Effector memory CD8-positive, alpha-beta T cell (primary cell): ENCODE measurements around the gene PPME1.
"Not testable (repeated sequence)": the region's sequence is repeated elsewhere in the genome, so short reads cannot be mapped to it uniquely, and the experiment has no call there.

Source experiments
- ATAC-seq: fragments of 150-1000 bp; cut with Tn5 transposase; replicated peaks from 2 replicates; pipeline ENCODE4 v1.10.0; 2021; ENCODE audit warnings: mild to moderate bottlenecking, moderate library complexity
- DNase-seq, 3 experiments: peaks; one replicate each; pipeline ENCODE4 v3.0.0; 2021
- H3K27ac Mint-ChIP-seq, 2 donors: one replicate each; pipeline ENCODE4 v1.8.0; 2022; ENCODE audit warnings: mild to moderate bottlenecking in 2 of 2, mixed read lengths in 2 of 2, moderate library complexity in 2 of 2
- H3K27me3 Mint-ChIP-seq, 2 donors: one replicate each; pipeline ENCODE4 v1.8.0; 2022; ENCODE audit warnings: mixed read lengths in 2 of 2
- H3K36me3 Mint-ChIP-seq: one replicate; pipeline ENCODE4 v1.8.0; 2022; ENCODE audit warnings: mild to moderate bottlenecking, moderate library complexity, mixed read lengths; ENCODE audit not compliant: insufficient read depth
- H3K4me1 Mint-ChIP-seq, 2 donors: one replicate each; pipeline ENCODE4 v1.8.0; 2022; ENCODE audit warnings: low read depth in 2 of 2, mixed read lengths in 2 of 2
- H3K4me3 Mint-ChIP-seq, 2 donors: one replicate each; pipeline ENCODE4 v1.8.0; 2022; ENCODE audit warnings: mild to moderate bottlenecking in 2 of 2, mixed read lengths in 2 of 2, moderate library complexity in 2 of 2
- H3K9me3 Mint-ChIP-seq, 2 donors: one replicate each; pipeline ENCODE4 v1.8.0; 2022; ENCODE audit warnings: mixed read lengths in 2 of 2
- total RNA-seq, 9 experiments: gene quantifications; one replicate each; lab custom pipeline; 2026; lab: John Stamatoyannopoulos, UW

PPME1 gene, protein sequence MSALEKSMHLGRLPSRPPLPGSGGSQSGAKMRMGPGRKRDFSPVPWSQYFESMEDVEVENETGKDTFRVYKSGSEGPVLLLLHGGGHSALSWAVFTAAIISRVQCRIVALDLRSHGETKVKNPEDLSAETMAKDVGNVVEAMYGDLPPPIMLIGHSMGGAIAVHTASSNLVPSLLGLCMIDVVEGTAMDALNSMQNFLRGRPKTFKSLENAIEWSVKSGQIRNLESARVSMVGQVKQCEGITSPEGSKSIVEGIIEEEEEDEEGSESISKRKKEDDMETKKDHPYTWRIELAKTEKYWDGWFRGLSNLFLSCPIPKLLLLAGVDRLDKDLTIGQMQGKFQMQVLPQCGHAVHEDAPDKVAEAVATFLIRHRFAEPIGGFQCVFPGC
- 14.8 to 48.4 (median 26.8) reads per million in 9 experiments for total RNA-seq

DNA sequence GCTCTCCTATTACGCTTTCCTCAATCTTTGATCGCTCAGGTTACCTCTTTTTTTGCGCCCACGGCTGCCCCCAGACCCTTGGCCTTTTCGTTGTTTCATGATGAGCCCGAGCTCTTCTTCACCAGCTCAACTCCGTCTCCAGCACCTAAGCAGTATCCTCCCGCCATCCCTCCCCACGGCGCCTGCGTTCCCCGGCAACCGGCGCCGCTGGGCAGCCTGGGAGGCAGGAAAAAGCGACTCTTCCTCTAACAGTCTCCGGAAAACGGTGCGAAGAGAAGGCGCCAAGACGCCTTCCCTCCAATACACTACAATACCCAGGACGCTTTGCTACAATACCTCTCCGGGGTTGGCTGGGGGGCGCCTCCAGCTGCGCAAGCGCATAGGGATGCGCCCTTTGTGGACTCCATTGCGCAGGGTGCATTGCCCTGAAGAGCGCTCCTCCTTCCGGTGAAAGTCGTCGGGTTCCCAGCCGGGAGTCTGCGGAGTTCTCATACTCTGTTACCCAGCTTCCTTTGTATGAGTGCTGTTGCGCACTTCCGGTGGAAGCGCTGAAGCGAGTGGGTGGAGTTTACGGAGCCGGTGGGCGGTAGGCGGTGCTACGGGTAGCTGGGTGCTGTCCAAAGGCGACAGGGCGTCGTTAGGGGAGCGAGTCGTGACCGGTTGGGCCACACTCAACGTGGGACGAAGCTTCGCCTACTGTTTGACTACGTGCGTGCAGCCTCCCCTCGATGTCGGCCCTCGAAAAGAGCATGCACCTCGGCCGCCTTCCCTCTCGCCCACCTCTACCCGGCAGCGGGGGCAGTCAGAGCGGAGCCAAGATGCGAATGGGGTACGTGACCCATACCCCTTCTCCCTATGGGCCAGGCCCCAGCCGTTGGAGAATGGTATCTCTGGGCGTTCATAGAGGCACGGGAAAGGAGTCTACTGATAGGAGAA is at the start of gene PPME1, which contains the start of gene C2CD3:
Gene PPME1 (plus strand): TSS at position 596 of the 936 bp plus-strand sequence. CDS start 133 bp downstream, at position 729.
Gene C2CD3 (minus strand): TSS at position 309 of the 936 bp plus-strand sequence. CDS start 210 bp downstream, at position 99.
- peak; percentile 95 for ATAC-seq

GRCh38 chr11:74121804-74122203 is 49.3 kb upstream of the PPME1 start:
- H3K4me3 Mint-ChIP-seq, result no peak overlapping the region
- no peaks in the 10 kb centered on the region for H3K9me3 Mint-ChIP-seq
- no peaks in the 10 kb centered on the region for H3K27me3 Mint-ChIP-seq
- H3K4me1 Mint-ChIP-seq, result no peaks in the 10 kb centered on the region
- DNase-seq, result no peak
- peaks cover 13% of the 10 kb centered on the region for H3K36me3 Mint-ChIP-seq
- ATAC-seq, result no peak
- H3K27ac Mint-ChIP-seq, result no peak overlapping the region

More for the DNA sequence above, at the start of gene PPME1, which contains the start of gene C2CD3:
- Mint-ChIP-seq H3K36me3 (peaks cover 15% of the 10 kb centered on the region), H3K4me1 (peaks cover 2 to 9% of the 10 kb centered on the region in 2 donors), H3K9me3 (no peaks in the 10 kb centered on the region), H3K27me3 (no peaks in the 10 kb centered on the region), H3K4me3 (no peak within 1 kb of the TSS), H3K27ac (no peak within 1 kb of the TSS)
- DNase-seq, result peak; percentile 94 to 96 (median 96)

DNA sequence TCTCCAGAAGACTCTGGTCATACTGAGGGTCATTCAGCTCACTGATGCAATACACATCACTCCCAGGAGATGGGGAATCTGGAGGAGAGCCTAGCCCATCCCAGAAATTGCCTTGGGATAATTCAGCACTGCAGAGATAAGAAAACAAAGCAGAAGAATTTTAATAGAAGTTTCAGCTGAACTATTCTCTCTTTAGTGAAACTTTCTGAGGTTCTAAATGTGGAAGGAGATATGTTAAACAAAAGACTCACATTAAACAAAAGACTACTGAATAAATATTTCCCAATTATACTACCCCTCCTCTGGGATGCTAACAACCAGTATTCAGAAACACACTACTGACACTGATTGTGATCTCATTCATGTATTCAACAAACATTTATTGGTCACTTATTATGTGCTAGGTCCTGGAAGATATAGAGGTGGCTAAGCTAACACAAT is 48.1 kb upstream of the PPME1 start:
- DNase-seq (no peak), ATAC-seq (no peak)
- H3K36me3 Mint-ChIP-seq, result peaks cover 6% of the 10 kb centered on the region
- no peaks in the 10 kb centered on the region for H3K9me3 Mint-ChIP-seq
- H3K27ac Mint-ChIP-seq, result peak overlapping the region in 1 of 2 donors; percentile 62
- H3K4me1 Mint-ChIP-seq, result no peaks in the 10 kb centered on the region
- no peaks in the 10 kb centered on the region for H3K27me3 Mint-ChIP-seq
- H3K4me3 Mint-ChIP-seq, result no peak overlapping the region

DNA sequence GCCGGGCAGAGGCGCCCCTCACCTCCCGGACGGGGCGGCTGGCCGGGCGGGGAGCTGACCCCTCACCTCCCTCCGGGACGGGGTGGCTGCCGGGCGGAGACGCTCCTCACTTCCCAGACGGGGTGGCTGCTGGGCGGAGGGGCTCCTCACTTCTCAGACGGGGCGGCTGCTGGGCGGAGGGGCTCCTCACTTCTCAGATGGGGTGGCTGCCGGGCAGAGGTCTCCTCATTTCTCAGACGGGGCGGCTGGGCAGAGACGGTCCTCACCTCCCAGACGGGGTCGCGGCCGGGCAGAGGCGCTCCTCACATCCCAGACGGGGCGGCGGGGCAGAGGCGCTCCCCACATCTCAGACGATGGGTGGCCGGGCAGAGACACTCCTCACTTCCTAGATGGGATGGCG is 42.0 kb upstream of the PPME1 start:
- not testable (repeated sequence) for ATAC-seq, H3K27me3 Mint-ChIP-seq, H3K4me3 Mint-ChIP-seq, H3K9me3 Mint-ChIP-seq, H3K27ac Mint-ChIP-seq, DNase-seq, H3K4me1 Mint-ChIP-seq
- peaks cover 19% of the 10 kb centered on the region for H3K36me3 Mint-ChIP-seq

DNA sequence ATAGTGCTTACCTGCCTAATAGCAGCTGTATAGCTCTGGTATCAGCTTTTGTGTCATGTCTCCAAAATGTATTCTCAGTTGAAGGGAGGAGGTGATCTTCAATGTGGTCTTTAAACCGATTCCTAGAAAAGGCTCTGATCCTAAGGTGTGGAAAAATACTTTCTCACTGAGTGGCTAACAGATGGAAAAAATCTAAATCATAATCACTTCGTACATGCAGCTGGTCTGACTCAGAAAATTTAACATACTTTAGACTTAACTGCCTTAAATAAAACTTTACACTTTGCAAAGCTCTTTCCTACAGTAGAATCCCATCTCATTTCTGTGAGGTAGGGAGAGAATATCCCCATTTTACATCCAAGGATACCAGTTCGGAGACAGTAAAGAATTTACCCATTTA is 38.3 kb upstream of the PPME1 start:
- Mint-ChIP-seq H3K36me3 (peaks cover 24% of the 10 kb centered on the region), H3K9me3 (no peaks in the 10 kb centered on the region), H3K27ac (no peak overlapping the region), H3K27me3 (no peaks in the 10 kb centered on the region), H3K4me3 (no peak overlapping the region), H3K4me1 (no peaks in the 10 kb centered on the region)
- ATAC-seq (no peak), DNase-seq (no peak)

DNA sequence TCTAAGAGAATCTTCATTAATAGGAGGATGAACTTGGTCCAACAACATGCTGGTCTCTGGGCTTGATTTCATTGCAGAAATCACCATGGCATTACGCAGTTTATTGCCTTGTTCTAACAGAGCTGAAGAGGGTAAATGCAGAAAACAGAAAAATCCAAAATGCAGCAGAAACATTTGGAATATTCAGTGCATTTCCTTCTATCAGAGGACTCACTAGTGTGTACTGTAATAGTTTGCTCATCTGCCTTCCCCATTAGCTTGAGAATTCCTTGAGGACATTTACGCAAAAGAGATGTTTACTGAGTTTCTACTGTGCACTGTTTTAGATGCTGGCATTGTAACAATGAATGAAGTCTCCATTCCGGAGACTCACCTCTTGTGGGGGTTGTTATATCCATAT is 37.7 kb upstream of the PPME1 start:
- H3K27ac Mint-ChIP-seq, result no peak overlapping the region
- DNase-seq, result no peak
- H3K4me3 Mint-ChIP-seq, result no peak overlapping the region
- ATAC-seq, result no peak
- peaks cover 30% of the 10 kb centered on the region for H3K36me3 Mint-ChIP-seq
- H3K27me3 Mint-ChIP-seq, result no peaks in the 10 kb centered on the region
- H3K9me3 Mint-ChIP-seq, result no peaks in the 10 kb centered on the region
- no peaks in the 10 kb centered on the region for H3K4me1 Mint-ChIP-seq

- Mint-ChIP-seq H3K36me3 (peaks cover 35% of the 10 kb centered on the region), H3K4me1 (no peaks in the 10 kb centered on the region), H3K9me3 (no peaks in the 10 kb centered on the region), H3K27me3 (no peaks in the 10 kb centered on the region), H3K27ac (no peak overlapping the region), H3K4me3 (no peak overlapping the region)
- DNase-seq (no peak), ATAC-seq (no peak)
Observed at GRCh38 chr11:74134661-74135060, 36.4 kb upstream of the PPME1 start.

- Mint-ChIP-seq H3K27me3 (no peaks in the 10 kb centered on the region), H3K4me1 (peaks cover 0 to 3% of the 10 kb centered on the region in 2 donors), H3K27ac (no peak overlapping the region), H3K9me3 (no peaks in the 10 kb centered on the region), H3K36me3 (peaks cover 33% of the 10 kb centered on the region), H3K4me3 (no peak overlapping the region)
- ATAC-seq, result no peak
- no peak for DNase-seq
Observed at GRCh38 chr11:74135127-74135840, 35.8 kb upstream of the PPME1 start.

- Mint-ChIP-seq H3K27me3 (no peaks in the 10 kb centered on the region), H3K27ac (no peak overlapping the region), H3K4me1 (peaks cover 0 to 9% of the 10 kb centered on the region in 2 donors), H3K4me3 (no peak overlapping the region), H3K9me3 (no peaks in the 10 kb centered on the region), H3K36me3 (peaks cover 24% of the 10 kb centered on the region)
- DNase-seq (no peak), ATAC-seq (no peak)
Observed at GRCh38 chr11:74138021-74138420, 33.1 kb upstream of the PPME1 start.

GRCh38 chr11:74138572-74138971 is 32.5 kb upstream of the PPME1 start:
- H3K27me3 Mint-ChIP-seq, result no peaks in the 10 kb centered on the region
- H3K27ac Mint-ChIP-seq, result no peak overlapping the region
- peaks cover 19% of the 10 kb centered on the region for H3K36me3 Mint-ChIP-seq
- DNase-seq, result no peak
- H3K9me3 Mint-ChIP-seq, result no peaks in the 10 kb centered on the region
- H3K4me1 Mint-ChIP-seq, result peaks cover 0 to 9% of the 10 kb centered on the region in 2 donors
- no peak overlapping the region for H3K4me3 Mint-ChIP-seq
- no peak for ATAC-seq

DNA sequence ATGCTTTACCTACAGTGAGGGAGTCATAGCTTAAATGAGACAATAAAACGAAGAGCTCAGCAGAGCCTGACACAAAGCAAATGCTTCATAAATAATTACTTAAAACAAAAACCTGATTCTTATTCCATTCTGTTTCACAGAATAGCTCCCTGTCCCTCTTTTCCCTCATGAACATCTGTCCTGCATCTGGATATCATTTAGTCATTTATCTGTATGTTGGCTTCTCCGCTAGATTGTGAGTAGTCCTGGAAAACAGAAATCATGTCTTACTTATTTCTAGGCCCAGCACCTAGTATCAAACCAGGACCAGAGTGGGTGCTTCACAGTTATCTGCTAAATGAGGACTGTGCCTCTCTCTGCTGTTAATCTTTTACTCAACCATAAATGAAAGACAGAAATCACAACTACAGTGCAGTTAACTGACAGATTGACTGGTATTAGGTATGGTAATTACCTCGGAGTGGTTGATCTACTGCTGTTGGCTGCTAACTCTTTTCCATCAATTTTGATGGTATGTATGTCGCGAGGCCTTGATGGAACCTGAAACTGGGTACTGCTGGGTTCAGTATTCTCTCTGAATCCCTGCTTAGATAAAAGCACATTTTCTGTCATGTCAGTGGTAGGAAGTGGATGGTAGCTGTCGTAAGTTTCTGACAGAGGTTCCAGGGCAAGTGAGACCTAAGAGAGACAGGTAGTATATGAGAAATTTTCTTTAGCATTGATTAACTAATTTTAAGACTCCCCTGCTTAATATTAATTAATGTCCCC is 31.8 kb upstream of the PPME1 start:
- H3K27me3 Mint-ChIP-seq, result no peaks in the 10 kb centered on the region
- peaks cover 19% of the 10 kb centered on the region for H3K36me3 Mint-ChIP-seq
- H3K9me3 Mint-ChIP-seq, result no peaks in the 10 kb centered on the region
- H3K4me3 Mint-ChIP-seq, result no peak overlapping the region
- ATAC-seq (no peak), DNase-seq (no peak)
- no peak overlapping the region for H3K27ac Mint-ChIP-seq
- H3K4me1 Mint-ChIP-seq, result peaks cover 0 to 9% of the 10 kb centered on the region in 2 donors

DNA sequence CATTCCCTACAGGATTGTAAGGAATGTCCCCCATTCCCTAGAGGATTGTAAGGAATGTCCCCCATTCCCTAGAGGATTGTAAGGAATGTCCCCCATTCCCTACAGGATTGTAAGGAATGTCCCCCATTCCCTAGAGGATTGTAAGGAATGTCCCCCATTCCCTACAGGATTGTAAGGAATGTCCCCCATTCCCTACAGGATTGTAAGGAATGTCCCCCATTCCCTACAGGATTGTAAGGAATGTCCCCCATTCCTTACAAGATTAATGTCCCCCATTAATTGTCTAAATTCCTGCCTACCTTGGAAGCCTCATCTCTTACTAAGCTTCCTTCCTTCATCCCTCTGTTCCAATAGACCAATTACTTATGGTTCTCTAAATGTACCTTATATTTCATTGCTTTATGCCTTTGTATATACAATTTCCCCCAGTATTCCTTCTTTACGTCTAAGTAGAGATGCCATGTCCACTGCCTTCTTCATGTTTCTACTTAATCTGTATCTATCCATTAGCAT is 31.1 kb upstream of the PPME1 start:
- H3K36me3 Mint-ChIP-seq, result peaks cover 19% of the 10 kb centered on the region
- DNase-seq, H3K9me3 Mint-ChIP-seq, H3K4me1 Mint-ChIP-seq, H3K27me3 Mint-ChIP-seq, ATAC-seq, H3K4me3 Mint-ChIP-seq: not testable (repeated sequence)
- peak overlapping the region in 1 of 2 donors; percentile 29 for H3K27ac Mint-ChIP-seq
